ENCODE data around the gene KDM4D.

DNA sequence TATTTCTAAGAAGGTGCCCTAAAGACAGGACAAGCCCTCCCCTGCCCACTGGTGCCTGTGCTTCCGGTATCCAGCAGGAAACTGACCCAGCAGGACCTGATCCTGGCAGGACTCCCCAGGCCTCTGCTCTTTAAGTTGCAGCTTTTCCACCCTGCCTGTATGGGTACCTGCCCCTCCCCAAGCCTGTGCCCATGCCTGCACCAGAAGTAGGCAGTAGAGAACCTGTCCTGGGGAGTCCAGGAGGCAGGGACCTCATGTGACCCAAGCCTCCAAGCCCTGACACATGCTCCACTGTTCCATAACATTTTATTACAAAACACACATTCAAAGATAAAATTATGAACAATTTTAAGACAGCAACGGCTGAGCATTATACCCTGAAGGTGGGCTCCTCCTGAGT, 14.3 kb upstream of the KDM4D start:
- TF ChIP-seq POLR2A (IDR thresholded peaks at IDR 0.05) (no peak), EP300 (IDR thresholded peaks at IDR 0.05) (no peak)
- TF ChIP-seq, protein P1, sequence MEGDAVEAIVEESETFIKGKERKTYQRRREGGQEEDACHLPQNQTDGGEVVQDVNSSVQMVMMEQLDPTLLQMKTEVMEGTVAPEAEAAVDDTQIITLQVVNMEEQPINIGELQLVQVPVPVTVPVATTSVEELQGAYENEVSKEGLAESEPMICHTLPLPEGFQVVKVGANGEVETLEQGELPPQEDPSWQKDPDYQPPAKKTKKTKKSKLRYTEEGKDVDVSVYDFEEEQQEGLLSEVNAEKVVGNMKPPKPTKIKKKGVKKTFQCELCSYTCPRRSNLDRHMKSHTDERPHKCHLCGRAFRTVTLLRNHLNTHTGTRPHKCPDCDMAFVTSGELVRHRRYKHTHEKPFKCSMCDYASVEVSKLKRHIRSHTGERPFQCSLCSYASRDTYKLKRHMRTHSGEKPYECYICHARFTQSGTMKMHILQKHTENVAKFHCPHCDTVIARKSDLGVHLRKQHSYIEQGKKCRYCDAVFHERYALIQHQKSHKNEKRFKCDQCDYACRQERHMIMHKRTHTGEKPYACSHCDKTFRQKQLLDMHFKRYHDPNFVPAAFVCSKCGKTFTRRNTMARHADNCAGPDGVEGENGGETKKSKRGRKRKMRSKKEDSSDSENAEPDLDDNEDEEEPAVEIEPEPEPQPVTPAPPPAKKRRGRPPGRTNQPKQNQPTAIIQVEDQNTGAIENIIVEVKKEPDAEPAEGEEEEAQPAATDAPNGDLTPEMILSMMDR (IDR thresholded peaks at IDR 0.05), result no peak

All from suprapubic skin (tissue), 3 donors.